HUES6 (cell line): ENCODE data around the gene CPED1.
"Not testable (repeated sequence)": the region's sequence is repeated elsewhere in the genome, so short reads cannot be mapped to it uniquely, and the experiment has no call there.

ENCODE experiments used
- H3K27ac ChIP-seq: 2 replicates; pipeline ENCODE4 v1.7.0; 2013; ENCODE audit warnings: low read depth, mild to moderate bottlenecking, low read length, inconsistent platforms
- H3K27me3 ChIP-seq: 2 replicates; pipeline ENCODE4 v1.6.1; 2013; ENCODE audit warnings: low read length; ENCODE audit not compliant: control insufficient read depth, insufficient read depth
- H3K36me3 ChIP-seq: 2 replicates; pipeline ENCODE4 v1.6.1; 2013; ENCODE audit warnings: low read length; ENCODE audit not compliant: control insufficient read depth, insufficient read depth
- H3K4me1 ChIP-seq: 2 replicates; pipeline ENCODE4 v1.6.1; 2013; ENCODE audit warnings: low read length; ENCODE audit not compliant: control insufficient read depth, insufficient read depth
- H3K4me3 ChIP-seq: 2 replicates; pipeline ENCODE4 v1.5.1; 2013; ENCODE audit warnings: low read depth, low read length
- H3K9ac ChIP-seq: one replicate; pipeline ENCODE4 v1.6.1; 2013; ENCODE audit warnings: mild to moderate bottlenecking, low read length
- H3K9me3 ChIP-seq: 2 replicates; pipeline ENCODE4 v1.6.1; 2013; ENCODE audit warnings: low read depth, low read length; ENCODE audit not compliant: control insufficient read depth, insufficient read depth

CPED1 gene

GRCh38 chr7:121219026-121219425 is 230.5 kb downstream of the CPED1 start:
- Histone ChIP-seq H3K27ac (no peak overlapping the region), H3K27me3 (no peaks in the 10 kb centered on the region), H3K9me3 (no peaks in the 10 kb centered on the region), H3K4me3 (no peak overlapping the region), H3K9ac (no peak overlapping the region), H3K36me3 (no peaks in the 10 kb centered on the region), H3K4me1 (no peaks in the 10 kb centered on the region)

- not testable (repeated sequence) for H3K9me3 ChIP-seq, H3K4me1 ChIP-seq, H3K36me3 ChIP-seq, H3K9ac ChIP-seq, H3K4me3 ChIP-seq, H3K27ac ChIP-seq, H3K27me3 ChIP-seq
These were observed 232.6 kb downstream of the CPED1 start for GRCh38 chr7:121221108-121221507.

GRCh38 chr7:121228779-121229178 is 240.3 kb downstream of the CPED1 start:
- Histone ChIP-seq H3K27ac (no peak overlapping the region), H3K4me3 (no peak overlapping the region), H3K9ac (no peak overlapping the region), H3K36me3 (no peaks in the 10 kb centered on the region), H3K4me1 (no peaks in the 10 kb centered on the region), H3K9me3 (no peaks in the 10 kb centered on the region), H3K27me3 (no peaks in the 10 kb centered on the region)

GRCh38 chr7:121235201-121235600 is 246.7 kb downstream of the CPED1 start:
- no peak overlapping the region for H3K9ac ChIP-seq
- no peak overlapping the region for H3K4me3 ChIP-seq
- H3K36me3 ChIP-seq: no peaks in the 10 kb centered on the region
- no peaks in the 10 kb centered on the region for H3K9me3 ChIP-seq
- H3K27ac ChIP-seq: no peak overlapping the region
- no peaks in the 10 kb centered on the region for H3K4me1 ChIP-seq
- H3K27me3 ChIP-seq: no peaks in the 10 kb centered on the region

- no peak overlapping the region for H3K27ac ChIP-seq
- no peak overlapping the region for H3K9ac ChIP-seq
- H3K4me1 ChIP-seq: no peaks in the 10 kb centered on the region
- no peaks in the 10 kb centered on the region for H3K27me3 ChIP-seq
- no peaks in the 10 kb centered on the region for H3K9me3 ChIP-seq
- no peaks in the 10 kb centered on the region for H3K36me3 ChIP-seq
- H3K4me3 ChIP-seq: no peak overlapping the region
These were observed 249.1 kb downstream of the CPED1 start for GRCh38 chr7:121237601-121238000.

- no peaks in the 10 kb centered on the region for H3K4me1 ChIP-seq
- H3K4me3 ChIP-seq: no peak overlapping the region
- H3K36me3 ChIP-seq: no peaks in the 10 kb centered on the region
- H3K27ac ChIP-seq: no peak overlapping the region
- no peaks in the 10 kb centered on the region for H3K27me3 ChIP-seq
- no peaks in the 10 kb centered on the region for H3K9me3 ChIP-seq
- no peak overlapping the region for H3K9ac ChIP-seq
These were observed 255.8 kb downstream of the CPED1 start for GRCh38 chr7:121244120-121244870.

GRCh38 chr7:121251367-121251766 is 262.9 kb downstream of the CPED1 start:
- H3K9ac ChIP-seq, H3K36me3 ChIP-seq, H3K27me3 ChIP-seq, H3K4me1 ChIP-seq, H3K27ac ChIP-seq, H3K4me3 ChIP-seq, H3K9me3 ChIP-seq: not testable (repeated sequence)

GRCh38 chr7:121252523-121253235 is 264.2 kb downstream of the CPED1 start:
- H3K36me3 ChIP-seq, H3K4me3 ChIP-seq, H3K4me1 ChIP-seq, H3K27ac ChIP-seq, H3K9me3 ChIP-seq, H3K9ac ChIP-seq, H3K27me3 ChIP-seq: not testable (repeated sequence)

- no peak overlapping the region for H3K27ac ChIP-seq
- H3K27me3 ChIP-seq: no peaks in the 10 kb centered on the region
- H3K4me1 ChIP-seq: no peaks in the 10 kb centered on the region
These were observed 271.3 kb downstream of the CPED1 start for GRCh38 chr7:121259826-121260225.

GRCh38 chr7:121261207-121261884 is 272.8 kb downstream of the CPED1 start:
- Histone ChIP-seq H3K9me3 (no peaks in the 10 kb centered on the region), H3K36me3 (no peaks in the 10 kb centered on the region), H3K27me3 (no peaks in the 10 kb centered on the region), H3K4me3 (no peak overlapping the region), H3K27ac (no peak overlapping the region), H3K4me1 (no peaks in the 10 kb centered on the region), H3K9ac (no peak overlapping the region)

More at GRCh38 chr7:121259826-121260225, 271.3 kb downstream of the CPED1 start:
- Histone ChIP-seq H3K4me3 (no peak overlapping the region), H3K36me3 (no peaks in the 10 kb centered on the region), H3K9me3 (no peaks in the 10 kb centered on the region), H3K9ac (no peak overlapping the region)

- H3K27ac ChIP-seq: no peak overlapping the region
- no peak overlapping the region for H3K4me3 ChIP-seq
- H3K9ac ChIP-seq: no peak overlapping the region
- H3K36me3 ChIP-seq: no peaks in the 10 kb centered on the region
- H3K4me1 ChIP-seq: no peaks in the 10 kb centered on the region
- no peaks in the 10 kb centered on the region for H3K9me3 ChIP-seq
- no peaks in the 10 kb centered on the region for H3K27me3 ChIP-seq
These were observed 273.7 kb downstream of the CPED1 start for GRCh38 chr7:121262221-121262620.
